Breast epithelium (tissue), 4 donors: ENCODE results near the gene NKX3-2. TPM values are rescaled to one million over a fixed set of nuclear protein-coding genes. Genes with fewer than 3 reads are reported as not detected.
"Not testable (repeated sequence)": the region's sequence is repeated elsewhere in the genome, so short reads cannot be mapped to it uniquely, and the experiment has no call there.

ENCODE experiments used
- DNase-seq, 2 donors: peaks; one replicate each; pipeline ENCODE4 v3.0.0-alpha.2; 2019; ENCODE audit warnings: low spot score in 2 of 2
- H3K27ac ChIP-seq, 2 donors: fragments of 200-600 bp; sonication (generic) in 1 of 2; one replicate each; pipeline ENCODE4 v1.5.1; 2016 to 2019; ENCODE audit warnings: mild to moderate bottlenecking in 1 of 2
- H3K27me3 ChIP-seq, 2 donors: fragments of 200-600 bp; sonication (generic) in 1 of 2; one replicate each; pipeline versions ENCODE4 v1.5.1 to v1.6.0; 2017 to 2019; ENCODE audit warnings: control low read depth in 1 of 2, mild to moderate bottlenecking in 1 of 2
- H3K36me3 ChIP-seq: fragments of 200-600 bp; one replicate; pipeline ENCODE4 v1.5.1; 2019
- H3K4me1 ChIP-seq, 2 donors: fragments of 200-600 bp; sonication (generic); one replicate each; pipeline ENCODE4 v1.5.1; 2016 to 2019; ENCODE audit warnings: control low read depth in 1 of 2
- H3K4me3 ChIP-seq, 3 donors: fragments of 200-600 bp; sonication (generic); 1 replicate in 2 of 3; 2 replicates in 1 of 3; pipeline ENCODE4 v1.5.1; 2016 to 2019; ENCODE audit warnings: mild to moderate bottlenecking in 3 of 3, moderate library complexity in 2 of 3
- H3K9me3 ChIP-seq, 2 donors: fragments of 200-600 bp; sonication (generic) in 1 of 2; one replicate each; pipeline ENCODE4 v1.5.1; 2016 to 2019; ENCODE audit warnings: control low read depth in 1 of 2
- POLR2A ChIP-seq: fragments of 450-650 bp; IDR thresholded peaks from one replicate; pipeline ENCODE4 v1.6.1; 2016; ENCODE audit warnings: antibody characterized with exemption, mild to moderate bottlenecking, moderate library complexity
- POLR2AphosphoS5 ChIP-seq, 3 donors: sonication (generic); formaldehyde crosslinking; IDR thresholded peaks; one replicate each; pipeline ENCODE4 v1.6.1; 2017; ENCODE audit warnings: antibody characterized with exemption in 3 of 3
- intact Hi-C: fragments of 100-400 bp; cut with DNase I; formaldehyde crosslinking; loops from one replicate; pipeline ENCODE4 v1.15.1; 2023; ENCODE audit warnings: low total_unique reads
- total RNA-seq, 3 donors: library from RNA; depleted of rRNA; stranded (reverse); fragments of >200 nt; gene quantifications; one replicate each; pipeline ENCODE4 v1.1.0, GENCODE V29; 2016
- TF ChIP-seq, protein P1 (sequence below), 3 donors: fragments of 450-650 bp; IDR thresholded peaks; one replicate each; pipeline ENCODE4 v1.5.1; 2016 to 2017; ENCODE audit warnings: antibody characterized with exemption in 3 of 3, mild to moderate bottlenecking in 3 of 3, moderate library complexity in 3 of 3

The NKX3-2 gene
- total RNA-seq, 3 donors from 2014 or later = under 0.01 TPM; not detected in 2

DNA sequence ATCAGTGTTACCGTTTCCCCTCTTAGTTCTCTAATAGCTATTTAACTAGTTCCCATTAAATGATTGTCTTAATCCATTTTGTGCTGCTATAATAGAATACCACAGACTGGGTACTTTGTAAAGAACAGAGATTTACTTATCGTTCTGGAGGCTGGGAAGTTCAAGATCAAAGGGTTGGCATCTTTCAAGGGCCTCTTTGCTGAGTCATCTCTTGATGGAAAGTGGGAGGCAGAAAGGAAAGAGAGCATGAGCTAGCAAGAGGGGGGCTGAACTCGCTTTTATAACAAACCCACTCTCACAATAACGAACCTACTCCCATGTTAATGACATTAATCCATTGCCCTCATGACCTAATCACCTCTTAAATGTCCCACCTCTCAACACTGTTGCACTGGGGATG, 17.4 kb upstream of the NKX3-2 start:
- intact Hi-C loops = no loop called here
- TF ChIP-seq, protein P1, sequence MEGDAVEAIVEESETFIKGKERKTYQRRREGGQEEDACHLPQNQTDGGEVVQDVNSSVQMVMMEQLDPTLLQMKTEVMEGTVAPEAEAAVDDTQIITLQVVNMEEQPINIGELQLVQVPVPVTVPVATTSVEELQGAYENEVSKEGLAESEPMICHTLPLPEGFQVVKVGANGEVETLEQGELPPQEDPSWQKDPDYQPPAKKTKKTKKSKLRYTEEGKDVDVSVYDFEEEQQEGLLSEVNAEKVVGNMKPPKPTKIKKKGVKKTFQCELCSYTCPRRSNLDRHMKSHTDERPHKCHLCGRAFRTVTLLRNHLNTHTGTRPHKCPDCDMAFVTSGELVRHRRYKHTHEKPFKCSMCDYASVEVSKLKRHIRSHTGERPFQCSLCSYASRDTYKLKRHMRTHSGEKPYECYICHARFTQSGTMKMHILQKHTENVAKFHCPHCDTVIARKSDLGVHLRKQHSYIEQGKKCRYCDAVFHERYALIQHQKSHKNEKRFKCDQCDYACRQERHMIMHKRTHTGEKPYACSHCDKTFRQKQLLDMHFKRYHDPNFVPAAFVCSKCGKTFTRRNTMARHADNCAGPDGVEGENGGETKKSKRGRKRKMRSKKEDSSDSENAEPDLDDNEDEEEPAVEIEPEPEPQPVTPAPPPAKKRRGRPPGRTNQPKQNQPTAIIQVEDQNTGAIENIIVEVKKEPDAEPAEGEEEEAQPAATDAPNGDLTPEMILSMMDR (IDR thresholded peaks at IDR 0.05) = no peak
- TF ChIP-seq POLR2A (no peak), POLR2AphosphoS5 (IDR thresholded peaks at IDR 0.05) (no peak)
- no peak overlapping the region for H3K4me3 ChIP-seq
- no peak overlapping the region for H3K27ac ChIP-seq
- H3K9me3 ChIP-seq = no peaks in the 10 kb centered on the region
- DNase-seq = no peak
- no peaks in the 10 kb centered on the region for H3K27me3 ChIP-seq
- no peaks in the 10 kb centered on the region for H3K36me3 ChIP-seq
- H3K4me1 ChIP-seq = no peaks in the 10 kb centered on the region

DNA sequence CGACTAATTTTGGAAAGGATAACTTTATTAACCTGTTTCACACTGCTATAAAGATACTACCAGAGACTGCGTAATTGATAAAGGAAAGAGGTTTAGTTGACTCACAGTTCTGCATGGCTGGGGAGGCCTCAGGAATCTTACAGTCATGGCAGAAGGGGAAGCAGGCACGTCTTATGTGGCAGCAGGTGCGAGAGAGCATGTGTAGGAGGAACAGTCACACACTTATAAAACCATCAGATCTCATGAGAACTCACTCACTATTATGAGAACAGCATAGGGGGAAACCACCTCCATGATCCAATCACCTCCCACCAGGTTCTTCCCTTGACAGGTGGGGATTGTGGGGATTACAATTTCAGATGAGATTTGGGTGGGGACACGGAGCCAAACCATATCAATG, 15.8 kb upstream of the NKX3-2 start:
- H3K9me3 ChIP-seq, DNase-seq, H3K4me1 ChIP-seq, intact Hi-C loops, H3K36me3 ChIP-seq, H3K4me3 ChIP-seq, H3K27me3 ChIP-seq, H3K27ac ChIP-seq: not testable (repeated sequence)

DNA sequence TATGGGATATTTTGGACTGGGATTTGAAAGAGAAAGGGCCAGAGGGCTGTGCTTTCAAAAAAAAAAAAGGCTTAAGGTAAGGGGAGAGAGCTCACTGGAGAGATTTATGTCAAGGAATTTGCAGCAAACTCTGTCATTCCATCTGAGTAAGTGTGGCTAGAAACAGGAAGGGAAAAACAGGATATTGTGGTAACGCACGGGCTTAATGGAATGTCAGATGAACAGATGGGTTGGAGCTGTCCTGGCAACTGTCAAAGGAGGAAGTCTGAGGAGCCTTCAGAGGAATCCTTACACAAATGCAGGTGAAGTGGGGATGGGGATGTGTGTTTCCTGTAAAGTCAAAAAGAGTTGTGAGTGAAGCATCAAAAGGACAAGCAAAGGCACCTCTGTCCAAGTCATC, 15.1 kb upstream of the NKX3-2 start:
- Histone ChIP-seq H3K9me3 (no peaks in the 10 kb centered on the region), H3K4me3 (no peak overlapping the region), H3K4me1 (no peaks in the 10 kb centered on the region), H3K27me3 (no peaks in the 10 kb centered on the region), H3K36me3 (no peaks in the 10 kb centered on the region), H3K27ac (no peak overlapping the region)
- no peak for TF ChIP-seq POLR2A
- TF ChIP-seq, protein P1 (IDR thresholded peaks at IDR 0.05) = no peak
- TF ChIP-seq POLR2AphosphoS5 (IDR thresholded peaks at IDR 0.05) = no peak
- DNase-seq = no peak
- intact Hi-C loops = loop anchor here (5.0 kb wide), 1 partner anchor 357 kb away; no protein-coding TSS in a partner anchor

DNA sequence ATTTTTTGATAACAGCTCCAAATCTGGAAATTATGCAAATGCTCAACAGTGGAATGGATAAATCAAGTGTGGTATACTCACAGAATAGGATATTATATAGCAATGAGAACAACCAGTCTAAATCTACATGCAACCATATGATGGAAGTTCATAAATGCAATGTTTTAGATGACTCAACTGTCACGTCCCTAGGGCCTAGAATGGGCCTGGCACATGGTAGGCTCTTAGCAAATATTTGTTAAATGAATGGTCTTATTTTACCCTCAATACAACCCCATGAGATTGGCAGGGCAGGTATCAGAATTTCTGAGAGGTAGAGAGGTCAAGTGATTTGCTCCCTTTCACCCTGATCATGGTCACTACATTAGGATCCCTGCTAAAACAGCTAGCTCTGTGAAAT, 14.6 kb upstream of the NKX3-2 start:
- Histone ChIP-seq H3K36me3 (no peaks in the 10 kb centered on the region), H3K4me1 (no peaks in the 10 kb centered on the region), H3K27me3 (no peaks in the 10 kb centered on the region), H3K27ac (no peak overlapping the region), H3K4me3 (no peak overlapping the region), H3K9me3 (no peaks in the 10 kb centered on the region)
- intact Hi-C loops = loop anchor here (5.0 kb wide), 1 partner anchor 357 kb away; no protein-coding TSS in a partner anchor
- TF ChIP-seq POLR2A (no peak), POLR2AphosphoS5 (IDR thresholded peaks at IDR 0.05) (no peak)
- TF ChIP-seq, protein P1 (IDR thresholded peaks at IDR 0.05) = no peak
- DNase-seq = no peak

DNA sequence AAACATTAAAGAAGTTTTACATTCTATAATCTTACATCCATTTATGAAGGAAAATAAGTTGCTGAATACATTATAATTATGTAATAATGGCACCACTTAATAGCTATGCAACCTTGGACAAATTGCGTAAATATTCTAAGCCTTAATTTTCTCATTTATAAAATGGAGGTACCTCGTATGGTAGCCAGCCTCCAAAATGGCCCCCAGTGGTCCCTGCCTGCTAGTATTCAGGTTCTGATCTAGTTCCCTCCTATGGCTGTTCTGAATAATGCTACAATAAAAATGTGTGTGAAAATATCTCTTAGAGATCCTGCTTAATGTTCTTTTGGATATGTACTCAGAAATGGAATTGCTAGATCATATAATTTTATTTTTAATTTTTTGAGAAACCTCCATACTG, 11.0 kb upstream of the NKX3-2 start:
- Histone ChIP-seq H3K4me1 (no peaks in the 10 kb centered on the region), H3K27ac (no peak overlapping the region), H3K36me3 (no peaks in the 10 kb centered on the region), H3K9me3 (peaks cover 0 to 14% of the 10 kb centered on the region in 2 donors), H3K27me3 (peaks cover 0 to under 1% of the 10 kb centered on the region in 2 donors), H3K4me3 (no peak overlapping the region)
- no peak for DNase-seq
- TF ChIP-seq POLR2AphosphoS5 (IDR thresholded peaks at IDR 0.05) (no peak), POLR2A (no peak)
- TF ChIP-seq, protein P1 (IDR thresholded peaks at IDR 0.05) = no peak
- intact Hi-C loops = loop anchor here (5.0 kb wide), 1 partner anchor 353 kb away; no protein-coding TSS in a partner anchor

DNA sequence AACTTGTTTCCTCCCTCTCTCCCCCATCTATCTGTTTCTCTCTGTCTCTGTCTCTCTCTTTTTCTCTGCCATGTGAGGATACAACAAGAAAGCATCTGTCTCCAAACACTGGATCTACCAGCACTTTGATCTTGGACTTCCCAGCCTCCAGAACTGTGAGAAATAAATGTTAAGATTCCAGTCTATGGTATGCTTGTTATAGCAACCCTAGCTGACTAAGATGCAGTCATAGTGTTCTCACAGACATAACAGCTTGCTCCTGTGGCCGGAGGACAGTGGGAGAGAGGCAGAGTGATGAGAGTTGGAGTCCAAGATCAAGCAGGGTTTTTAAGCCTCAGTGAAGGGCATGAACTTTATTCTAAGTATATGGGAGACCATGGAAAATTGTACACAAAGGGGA, 8.8 kb upstream of the NKX3-2 start:
- H3K27ac ChIP-seq = no peak overlapping the region
- TF ChIP-seq POLR2A (no peak), POLR2AphosphoS5 (IDR thresholded peaks at IDR 0.05) (no peak)
- TF ChIP-seq, protein P1 (IDR thresholded peaks at IDR 0.05) = no peak
- intact Hi-C loops = no loop called here
- no peaks in the 10 kb centered on the region for H3K36me3 ChIP-seq
- H3K4me1 ChIP-seq = no peaks in the 10 kb centered on the region
- DNase-seq = no peak
- H3K4me3 ChIP-seq = no peak overlapping the region
- H3K27me3 ChIP-seq = peaks cover 1 to 23% of the 10 kb centered on the region in 2 donors
- peaks cover 0 to 14% of the 10 kb centered on the region in 2 donors for H3K9me3 ChIP-seq
